PFSK-1 (cell line): Measurements from ENCODE around the gene YES1.

Experiments
- POLR2AphosphoS5 ChIP-seq: IDR thresholded peaks from 2 replicates; pipeline ENCODE4 v1.6.1; 2012; ENCODE audit warnings: low read depth, mild to moderate bottlenecking, control low read depth, low read length, moderate library complexity
- REST ChIP-seq, 2 experiments: IDR thresholded peaks; 2 replicates each; pipeline versions ENCODE4 v1.6.1 to v1.8.0; 2011 to 2012; ENCODE audit warnings: low read depth in 2 of 2, low read length in 2 of 2, control low read depth in 1 of 2, inconsistent platforms in 1 of 2, mild to moderate bottlenecking in 1 of 2, moderate library complexity in 1 of 2; ENCODE audit not compliant: insufficient read depth in 1 of 2
- TAF1 ChIP-seq: IDR thresholded peaks from 2 replicates; pipeline ENCODE4 v1.6.1; 2012; ENCODE audit warnings: low read length, control low read depth, borderline replicate concordance; ENCODE audit not compliant: insufficient read depth

GRCh38 chr18:683531-683930 is 128.5 kb downstream of the YES1 start:
- TF ChIP-seq REST (IDR thresholded peaks at IDR 0.05; ENCODE audit: insufficient read depth in 1 of 2, low read depth in 2 of 2, low read length in 2 of 2) (no peak), POLR2AphosphoS5 (no peak), TAF1 (no peak)
